Measurements from ENCODE around the gene NDUFA1. TPM values are rescaled to one million over a fixed set of nuclear protein-coding genes. Genes with fewer than 3 reads are reported as not detected.
A peak's percentile ranks its signal among the peaks of the same experiment; 100 is the strongest.

Gene NDUFA1
- total and polyA plus RNA-seq, 9 of the 15 experiments (the other 6 are each of a cell fraction or from before 2014, with no cell fraction given) = 162 to 1,285 (median 383) TPM

- TF ChIP-seq HIVEP1 (CRISPR knock-in tag; IDR thresholded peaks at IDR 0.05) (no peak), HCFC1 (IDR thresholded peaks at IDR 0.05; ENCODE audit: low read depth, low read length) (peak; percentile 87), MXD1 (CRISPR knock-in tag; IDR thresholded peaks at IDR 0.05; ENCODE audit: borderline replicate concordance, poor library complexity, severe bottlenecking) (no peak), HNRNPH1 (optimal IDR thresholded peaks at IDR 0.05; ENCODE audit: low read depth, low read length) (no peak), CEBPG (CRISPR knock-in tag; IDR thresholded peaks at IDR 0.05) (no peak), CEBPG (tag; conservative IDR thresholded peaks at IDR 0.05 in 1 of 2, IDR thresholded peaks at IDR 0.05 in 1 of 2) (no peak), ZNF830 (CRISPR knock-in tag; IDR thresholded peaks at IDR 0.05) (no peak), XRCC5 (IDR thresholded peaks at IDR 0.05; ENCODE audit: low read depth, low read length) (0 out of 2 replicates have a peak, but pooled peaks have one; percentile 34), ZNF3 (CRISPR knock-in tag; IDR thresholded peaks at IDR 0.05) (no peak), ZNF24 (IDR thresholded peaks at IDR 0.05) (no peak), CREM (IDR thresholded peaks at IDR 0.05; ENCODE audit: low read depth) (peak; percentile 88), ARID4B (CRISPR knock-in tag; IDR thresholded peaks at IDR 0.05) (no peak), TFAM (CRISPR knock-in tag; conservative IDR thresholded peaks at IDR 0.05) (no peak), SMARCA4 (IDR thresholded peaks at IDR 0.05) (0 out of 2 replicates have a peak, but pooled peaks have one; percentile 28), EGR1 (conservative IDR thresholded peaks at IDR 0.05) (0 out of 2 replicates have a peak, but pooled peaks have one; percentile 6), PHTF2 (CRISPR knock-in tag; IDR thresholded peaks at IDR 0.05) (no peak), CREB1 (IDR thresholded peaks at IDR 0.05) (peak; percentile 82), CREB1 (CRISPR knock-in tag; IDR thresholded peaks at IDR 0.05) (peak; percentile 75; the same call in 1 of the 2 replicates), ZNF699 (CRISPR knock-in tag; IDR thresholded peaks at IDR 0.05; ENCODE audit: insufficient replicate concordance) (no peak), ZNF124 (CRISPR knock-in tag; IDR thresholded peaks at IDR 0.05) (no peak), CCNT2 (IDR thresholded peaks at IDR 0.05; ENCODE audit: borderline replicate concordance, extremely low read depth, insufficient read length, low read depth, low read length) (peak; percentile 28), CREB3L1 (IDR thresholded peaks at IDR 0.05; ENCODE audit: borderline replicate concordance, low read depth) (peak; percentile 81; the same call in 1 of the 2 replicates), SUPT5H (IDR thresholded peaks at IDR 0.05) (peak; percentile 89)
These were observed 19.0 kb upstream of the NDUFA1 start, which contains the start of gene UPF3B (continued) for GRCh38 chrX:119852382-119853353.

All from K562 (cell line).